ENCODE data around the gene SORCS3.

GRCh38 chr10:104806801-104807200, 165.7 kb downstream of the SORCS3 start:
- no peak for TF ChIP-seq CTCF (IDR thresholded peaks at IDR 0.05)
- no peak for TF ChIP-seq ZFX (IDR thresholded peaks at IDR 0.05; ENCODE audit: borderline replicate concordance)
